ENCODE measurements around the gene VWA3A. TPM values are rescaled to one million over a fixed set of nuclear protein-coding genes. Genes with fewer than 3 reads are reported as not detected.
"Not testable (repeated sequence)": the region's sequence is repeated elsewhere in the genome, so short reads cannot be mapped to it uniquely, and the experiment has no call there.

Gene VWA3A
- total RNA-seq, 1 donor from 2014 or later: 0.25 TPM

DNA sequence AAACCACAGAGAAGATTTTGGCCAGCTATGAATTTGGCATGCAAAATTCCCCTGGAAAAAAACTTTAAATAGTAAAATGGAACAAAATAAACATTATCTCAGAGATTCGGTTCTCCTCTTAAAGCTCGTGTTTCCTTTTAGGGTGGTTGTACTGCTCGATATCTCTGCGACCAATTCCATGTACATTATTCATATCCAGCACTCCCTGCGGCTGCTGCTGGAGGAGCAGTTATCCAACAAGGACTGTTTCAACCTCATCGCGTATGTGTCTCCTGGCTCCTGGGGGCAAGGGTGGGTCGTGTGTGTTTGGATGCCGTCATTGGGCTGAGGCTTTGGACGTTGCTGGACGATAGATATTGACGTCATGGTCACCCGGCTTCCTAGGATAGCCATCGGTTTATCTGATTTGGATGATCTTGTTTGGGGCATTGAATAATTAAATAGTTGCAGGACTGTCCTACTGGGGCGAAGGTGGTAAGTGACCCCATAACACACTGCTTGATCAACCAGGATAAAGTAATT is 33.8 kb downstream of the VWA3A start:
- H3K27ac ChIP-seq (replicated peaks): no peak overlapping the region
- H3K9me3 ChIP-seq (replicated peaks): no peaks in the 10 kb centered on the region
- H3K4me1 ChIP-seq: no peaks in the 10 kb centered on the region
- TF ChIP-seq, protein P1, sequence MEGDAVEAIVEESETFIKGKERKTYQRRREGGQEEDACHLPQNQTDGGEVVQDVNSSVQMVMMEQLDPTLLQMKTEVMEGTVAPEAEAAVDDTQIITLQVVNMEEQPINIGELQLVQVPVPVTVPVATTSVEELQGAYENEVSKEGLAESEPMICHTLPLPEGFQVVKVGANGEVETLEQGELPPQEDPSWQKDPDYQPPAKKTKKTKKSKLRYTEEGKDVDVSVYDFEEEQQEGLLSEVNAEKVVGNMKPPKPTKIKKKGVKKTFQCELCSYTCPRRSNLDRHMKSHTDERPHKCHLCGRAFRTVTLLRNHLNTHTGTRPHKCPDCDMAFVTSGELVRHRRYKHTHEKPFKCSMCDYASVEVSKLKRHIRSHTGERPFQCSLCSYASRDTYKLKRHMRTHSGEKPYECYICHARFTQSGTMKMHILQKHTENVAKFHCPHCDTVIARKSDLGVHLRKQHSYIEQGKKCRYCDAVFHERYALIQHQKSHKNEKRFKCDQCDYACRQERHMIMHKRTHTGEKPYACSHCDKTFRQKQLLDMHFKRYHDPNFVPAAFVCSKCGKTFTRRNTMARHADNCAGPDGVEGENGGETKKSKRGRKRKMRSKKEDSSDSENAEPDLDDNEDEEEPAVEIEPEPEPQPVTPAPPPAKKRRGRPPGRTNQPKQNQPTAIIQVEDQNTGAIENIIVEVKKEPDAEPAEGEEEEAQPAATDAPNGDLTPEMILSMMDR (IDR thresholded peaks at IDR 0.05; ENCODE audit: borderline replicate concordance): no peak
- intact Hi-C loops (cut with micrococcal nuclease): no loop called here
- H3K36me3 ChIP-seq: no peaks in the 10 kb centered on the region
- DNase-seq: no peak
- no peaks in the 10 kb centered on the region for H3K27me3 ChIP-seq (ENCODE audit: low read depth)
- no peak overlapping the region for H3K4me3 ChIP-seq

DNA sequence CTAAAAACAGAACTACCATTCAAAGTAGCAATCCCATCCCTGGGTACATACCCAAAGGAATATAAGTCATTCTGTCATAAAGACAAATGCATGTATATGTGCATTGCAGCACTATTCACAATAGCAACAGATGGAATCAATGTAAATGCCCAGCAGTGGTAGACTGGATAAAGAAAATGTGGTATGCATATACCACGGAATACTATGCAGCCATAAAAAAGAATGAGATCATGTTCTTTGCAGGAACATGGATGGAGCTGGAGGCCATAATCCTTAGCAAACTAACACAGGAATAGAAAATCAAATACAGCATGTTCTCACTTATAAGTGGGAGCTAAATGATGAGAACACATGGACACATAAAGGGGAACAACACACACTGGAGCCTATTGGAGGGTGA is 36.2 kb downstream of the VWA3A start:
- H3K27ac ChIP-seq (replicated peaks); H3K27me3 ChIP-seq (ENCODE audit: low read depth); H3K4me3 ChIP-seq; H3K9me3 ChIP-seq (replicated peaks); H3K36me3 ChIP-seq; DNase-seq; intact Hi-C loops (cut with micrococcal nuclease); H3K4me1 ChIP-seq: not testable (repeated sequence)

DNA sequence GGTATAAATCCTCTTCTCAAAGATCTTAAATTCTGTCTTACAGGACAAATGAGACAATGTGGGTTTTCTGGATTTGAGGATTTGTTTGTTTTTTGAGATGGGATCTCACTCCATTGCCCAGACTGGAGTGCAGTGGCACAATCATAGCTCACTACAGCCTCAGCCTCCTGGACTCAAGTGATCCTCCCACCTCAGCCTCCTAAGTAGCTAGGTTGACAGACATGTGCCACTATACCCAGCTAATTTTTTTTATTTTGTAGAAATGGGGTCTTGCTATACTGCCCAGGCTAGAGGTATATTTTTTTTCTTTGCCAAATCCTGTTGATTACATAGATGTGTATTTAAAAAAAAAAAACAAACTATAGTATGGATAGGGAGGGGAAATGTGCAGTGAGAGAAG is 38.2 kb downstream of the VWA3A start:
- no peak overlapping the region for H3K4me3 ChIP-seq
- H3K27ac ChIP-seq (replicated peaks): no peak overlapping the region
- DNase-seq: no peak
- no peaks in the 10 kb centered on the region for H3K9me3 ChIP-seq (replicated peaks)
- H3K36me3 ChIP-seq: no peaks in the 10 kb centered on the region
- H3K27me3 ChIP-seq (ENCODE audit: low read depth): no peaks in the 10 kb centered on the region
- no peaks in the 10 kb centered on the region for H3K4me1 ChIP-seq
- intact Hi-C loops (cut with micrococcal nuclease): no loop called here
- TF ChIP-seq, protein P1 (IDR thresholded peaks at IDR 0.05; ENCODE audit: borderline replicate concordance): no peak

DNA sequence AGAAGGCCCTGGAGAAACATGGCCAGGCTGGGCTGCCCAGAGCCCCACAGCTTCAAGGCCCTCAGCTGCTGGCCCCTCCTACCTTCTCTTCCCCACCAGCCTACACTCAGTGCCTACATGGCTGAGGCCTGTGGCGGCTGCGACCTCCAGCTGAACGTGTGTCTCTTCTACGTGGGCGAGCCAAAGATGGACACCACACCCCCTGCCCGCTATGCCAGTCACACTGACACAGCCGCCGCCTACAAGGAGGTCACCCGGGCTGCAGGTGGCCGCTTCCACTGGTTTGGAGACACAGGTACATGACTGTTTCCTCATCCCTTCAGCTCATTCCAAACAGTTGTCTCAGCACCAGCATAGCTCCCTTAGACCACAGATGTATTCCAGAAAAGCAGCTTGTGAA is 40.5 kb downstream of the VWA3A start:
- H3K27ac ChIP-seq (replicated peaks): no peak overlapping the region
- TF ChIP-seq, protein P1 (IDR thresholded peaks at IDR 0.05; ENCODE audit: borderline replicate concordance): no peak
- no peak for DNase-seq
- no peaks in the 10 kb centered on the region for H3K36me3 ChIP-seq
- no peaks in the 10 kb centered on the region for H3K9me3 ChIP-seq (replicated peaks)
- intact Hi-C loops (cut with micrococcal nuclease): no loop called here
- H3K4me3 ChIP-seq: no peak overlapping the region
- no peaks in the 10 kb centered on the region for H3K27me3 ChIP-seq (ENCODE audit: low read depth)
- H3K4me1 ChIP-seq: no peaks in the 10 kb centered on the region

DNA sequence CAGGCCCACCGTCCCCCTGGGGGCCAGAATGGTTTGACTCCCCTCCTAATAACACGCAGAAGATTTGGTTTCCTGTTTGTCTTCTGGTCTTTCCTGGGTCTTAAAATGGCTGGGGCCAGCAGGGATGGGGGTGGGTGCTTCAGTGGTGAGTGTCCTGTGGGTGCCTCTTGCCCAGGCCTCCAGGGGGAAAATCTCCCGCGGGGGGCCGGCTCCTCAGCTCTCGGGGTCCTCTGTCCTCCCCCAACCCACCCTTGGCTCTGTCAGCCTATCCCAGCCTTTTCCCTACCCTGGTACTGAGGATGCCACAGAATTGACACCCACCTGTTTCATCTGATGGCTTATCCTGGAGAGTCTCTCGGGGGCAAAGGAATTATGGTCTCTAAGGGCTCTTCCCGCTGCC is 46.1 kb downstream of the VWA3A start:
- Histone ChIP-seq H3K4me3 (no peak overlapping the region), H3K9me3 (replicated peaks) (no peaks in the 10 kb centered on the region), H3K27ac (replicated peaks) (no peak overlapping the region), H3K27me3 (ENCODE audit: low read depth) (no peaks in the 10 kb centered on the region), H3K4me1 (no peaks in the 10 kb centered on the region), H3K36me3 (no peaks in the 10 kb centered on the region)
- intact Hi-C loops (cut with micrococcal nuclease): no loop called here
- TF ChIP-seq, protein P1 (IDR thresholded peaks at IDR 0.05; ENCODE audit: borderline replicate concordance): no peak
- DNase-seq: no peak

DNA sequence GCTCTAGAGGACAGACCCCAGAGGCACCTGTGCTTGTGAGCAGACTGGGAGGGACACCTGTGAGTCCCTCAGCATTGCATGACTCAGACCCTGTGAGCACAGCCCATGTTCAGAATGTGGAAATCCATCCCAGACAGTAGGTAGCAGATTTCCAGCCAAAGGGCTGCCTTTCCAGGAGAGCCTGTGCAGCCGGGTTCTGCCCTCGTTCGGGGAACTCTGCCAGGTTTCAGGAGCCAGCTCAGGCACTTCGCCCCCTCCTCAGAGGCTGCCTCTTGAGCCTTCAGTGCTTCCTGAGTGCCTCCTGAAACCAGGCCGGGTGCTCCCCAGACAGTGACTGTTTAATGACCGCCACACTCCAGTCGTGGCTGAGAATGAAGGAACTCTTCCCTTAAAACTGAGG is 46.7 kb downstream of the VWA3A start:
- H3K36me3 ChIP-seq: no peaks in the 10 kb centered on the region
- DNase-seq: no peak
- intact Hi-C loops (cut with micrococcal nuclease): no loop called here
- H3K4me3 ChIP-seq: no peak overlapping the region
- TF ChIP-seq, protein P1 (IDR thresholded peaks at IDR 0.05; ENCODE audit: borderline replicate concordance): no peak
- H3K4me1 ChIP-seq: no peaks in the 10 kb centered on the region
- H3K9me3 ChIP-seq (replicated peaks): no peaks in the 10 kb centered on the region
- no peak overlapping the region for H3K27ac ChIP-seq (replicated peaks)
- H3K27me3 ChIP-seq (ENCODE audit: low read depth): no peaks in the 10 kb centered on the region
